Motor neuron (in vitro differentiated cells): Measurements from ENCODE around the gene CHRNA3. TPM values are rescaled to one million over a fixed set of nuclear protein-coding genes. Genes with fewer than 3 reads are reported as not detected.
"Not testable (repeated sequence)": the region's sequence is repeated elsewhere in the genome, so short reads cannot be mapped to it uniquely, and the experiment has no call there.

ENCODE experiments used
- ATAC-seq, 8 experiments: fragments of 200-7000 bp; cut with Tn5 transposase; replicated peaks in 6 of 8; 2 replicates each; pipeline ENCODE4 v1.8.0; 2021; ENCODE audit warnings: mild to moderate bottlenecking in 8 of 8, moderate library complexity in 8 of 8
- H3K27ac ChIP-seq, 2 donors: fragments of 250-450 bp; sonication (Bioruptor Pico); 2 replicates each; pipeline ENCODE4 v1.9.0; 2021; ENCODE audit warnings: antibody characterized with exemption in 2 of 2, mild to moderate bottlenecking in 2 of 2, moderate library complexity in 1 of 2
- H3K4me1 ChIP-seq, 2 donors: fragments of 250-450 bp; sonication (Bioruptor Pico); replicated peaks in 1 of 2; 2 replicates each; pipeline ENCODE4 v1.6.1; 2021; ENCODE audit warnings: antibody characterized with exemption in 2 of 2, mild to moderate bottlenecking in 2 of 2, moderate library complexity in 1 of 2
- H3K4me3 ChIP-seq, 5 donors: fragments of 250-450 bp; sonication (Bioruptor Pico); 2 replicates each; pipeline ENCODE4 v1.9.0; 2021; ENCODE audit warnings: antibody characterized with exemption in 5 of 5, mild to moderate bottlenecking in 5 of 5, moderate library complexity in 4 of 5
- WGBS, 10 experiments: fragments of 450-650 bp; shearing (Covaris generic); methylation state at CpG; one replicate each; pipeline ENCODE4 v1.0.0; 2022; 5-methylcytosine and 5-hydroxymethylcytosine counted together
- in situ Hi-C, 9 experiments: fragments of 400-800 bp; cut with MboI; loops; one replicate each; pipeline ENCODE4 v1.15.0; 2021; ENCODE audit warnings: low sequenced_read_pairs in 9 of 9, low pct_unique_long_range_greater_than_20kb in 2 of 9; ENCODE audit not compliant: unreplicated experiment in 9 of 9
- total RNA-seq, 8 experiments: library from RNA; unstranded; fragments of 300-600 nt; gene quantifications; 2 replicates each; pipeline versions ENCODE4 v1.2.3 to v1.2.4, GENCODE V29; 2022

The CHRNA3 gene
- total RNA-seq, 8 experiments from 2014 or later, result 0.20 to 57.4 (median 11.1) TPM

DNA sequence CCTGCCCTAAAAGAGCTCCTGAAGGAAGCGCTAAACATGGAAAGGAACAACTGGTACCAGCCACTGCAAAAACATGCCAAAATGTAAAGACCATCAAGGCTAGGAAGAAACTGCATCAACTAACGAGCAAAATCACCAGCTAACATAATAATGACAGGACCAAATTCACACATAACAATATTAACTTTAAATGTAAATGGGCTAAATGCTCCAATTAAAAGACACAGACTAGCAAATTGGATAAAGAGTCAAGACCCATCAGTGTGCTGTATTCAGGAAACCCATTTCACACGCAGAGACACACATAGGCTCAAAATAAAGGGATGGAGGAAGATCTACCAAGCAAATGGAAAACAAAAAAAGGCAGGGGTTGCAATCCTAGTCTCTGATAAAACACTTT lies 11.2 kb downstream of the CHRNA3 start:
- no CpG with 5 or more reads among the region's 3 CpGs for WGBS, 10 experiments
- not testable (repeated sequence) for ATAC-seq, H3K27ac ChIP-seq, H3K4me3 ChIP-seq, H3K4me1 ChIP-seq
- in situ Hi-C loops, result loop anchor here in 3 of 9 experiments (25.0 kb wide), 1 partner anchor 103 kb away; no protein-coding TSS in a partner anchor

GRCh38 chr15:78605680-78606079 lies 15.1 kb downstream of the CHRNA3 start:
- Histone ChIP-seq H3K4me3 (no peak overlapping the region), H3K27ac (no peak overlapping the region), H3K4me1 (no peaks in the 10 kb centered on the region)
- in situ Hi-C loops, result loop anchor here in 3 of 9 experiments (25.0 kb wide), 1 partner anchor 107 kb away; no protein-coding TSS in a partner anchor
- 20 to 100% (median 80%) methylated on average over 1 to 2 of the region's 4 CpGs; no CpG with 5 or more reads in 5 of the 10 experiments for WGBS, 10 experiments
- ATAC-seq, result no peak

GRCh38 chr15:78605201-78605600 lies 15.6 kb downstream of the CHRNA3 start:
- no peak overlapping the region for H3K27ac ChIP-seq
- 67 to 100% (median 100%) methylated on average over 1 to 3 of the region's 5 CpGs; no CpG with 5 or more reads in 5 of the 10 experiments for WGBS, 10 experiments
- H3K4me1 ChIP-seq, result no peaks in the 10 kb centered on the region
- no peak for ATAC-seq
- in situ Hi-C loops, result loop anchor here in 3 of 9 experiments (25.0 kb wide), 1 partner anchor 107 kb away; no protein-coding TSS in a partner anchor
- H3K4me3 ChIP-seq, result no peak overlapping the region

DNA sequence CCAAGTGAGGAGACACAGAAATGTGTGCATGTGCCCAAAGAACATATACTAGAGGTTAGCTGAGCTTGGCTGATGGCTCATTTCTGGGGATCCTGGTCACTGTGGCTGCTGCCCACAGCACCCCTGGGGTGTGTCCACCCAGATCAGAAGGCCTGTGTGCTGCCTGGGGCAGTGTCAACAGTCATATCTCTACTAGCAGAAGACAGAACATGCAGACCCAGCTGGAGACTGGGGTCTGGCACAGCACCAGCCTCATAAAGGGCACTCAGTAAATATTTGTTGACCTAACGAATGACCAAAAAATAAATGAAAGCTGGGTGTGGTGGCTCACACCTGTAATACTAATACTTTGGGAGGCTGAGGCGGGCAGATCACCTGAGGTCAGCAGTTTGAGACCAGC lies 16.4 kb downstream of the CHRNA3 start:
- ATAC-seq, result no peak
- H3K4me1 ChIP-seq, result no peaks in the 10 kb centered on the region
- WGBS, 10 experiments, result 20 to 100% (median 100%) methylated on average over 1 to 2 of the region's 2 CpGs; no CpG with 5 or more reads in 7 of the 10 experiments
- no peak overlapping the region for H3K27ac ChIP-seq
- no peak overlapping the region for H3K4me3 ChIP-seq
- in situ Hi-C loops, result loop anchor here in 3 of 9 experiments (25.0 kb wide), 1 partner anchor 108 kb away; no protein-coding TSS in a partner anchor

GRCh38 chr15:78603467-78603866 lies 17.3 kb downstream of the CHRNA3 start:
- in situ Hi-C loops, result loop anchor here in 3 of 9 experiments (25.0 kb wide), 1 partner anchor 109 kb away; no protein-coding TSS in a partner anchor
- ATAC-seq, result no peak

DNA sequence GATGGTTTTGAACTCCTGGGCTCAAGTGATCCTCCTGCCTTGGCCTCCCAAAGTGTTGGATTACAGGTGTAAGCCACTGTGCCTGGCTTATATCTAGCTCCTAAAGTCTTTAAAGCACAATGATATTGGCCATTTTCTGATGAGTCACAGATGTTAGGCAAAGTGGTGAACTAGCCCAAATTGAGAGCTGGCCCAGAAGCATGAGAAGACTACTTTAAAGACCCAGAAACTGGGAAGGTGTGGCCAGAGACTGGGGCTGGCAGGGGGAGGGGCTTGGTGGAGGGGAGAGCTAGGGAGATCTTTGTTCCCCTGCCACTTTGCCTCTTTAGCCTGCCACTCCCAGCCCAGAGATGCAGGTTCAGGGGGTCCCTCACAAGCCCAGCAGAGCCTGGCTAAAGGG lies 21.6 kb downstream of the CHRNA3 start:
- no peak overlapping the region for H3K4me3 ChIP-seq
- no peak for ATAC-seq
- H3K27ac ChIP-seq, result no peak overlapping the region
- H3K4me1 ChIP-seq, result no peaks in the 10 kb centered on the region
- in situ Hi-C loops, result no loop called here

More at GRCh38 chr15:78603467-78603866, 17.3 kb downstream of the CHRNA3 start:
- no peak overlapping the region for H3K4me3 ChIP-seq
- H3K4me1 ChIP-seq, result no peaks in the 10 kb centered on the region
- 20 to 100% (median 80%) methylated on average over 1 to 3 of the region's 3 CpGs; no CpG with 5 or more reads in 3 of the 10 experiments for whole genome bisulfite sequencing, 10 experiments
- no peak overlapping the region for H3K27ac ChIP-seq

- Histone ChIP-seq H3K4me3 (no peak overlapping the region), H3K27ac (no peak overlapping the region), H3K4me1 (no peaks in the 10 kb centered on the region)
- in situ Hi-C loops, result no loop called here
- no peak for ATAC-seq
- WGBS, 10 experiments, result 40 to 100% (median 90%) methylated on average over 1 of the region's 3 CpGs; no CpG with 5 or more reads in 6 of the 10 experiments
Measured at GRCh38 chr15:78598348-78598747, 22.4 kb downstream of the CHRNA3 start.

- in situ Hi-C loops, result no loop called here
- Histone ChIP-seq H3K27ac (no peak overlapping the region), H3K4me3 (no peak overlapping the region), H3K4me1 (no peaks in the 10 kb centered on the region)
- ATAC-seq, result no peak
- 50 to 100% (median 83%) methylated on average over 1 of the region's 1 CpG; no CpG with 5 or more reads in 5 of the 10 experiments for WGBS, 10 experiments
Measured at GRCh38 chr15:78597583-78597982, 23.2 kb downstream of the CHRNA3 start.

DNA sequence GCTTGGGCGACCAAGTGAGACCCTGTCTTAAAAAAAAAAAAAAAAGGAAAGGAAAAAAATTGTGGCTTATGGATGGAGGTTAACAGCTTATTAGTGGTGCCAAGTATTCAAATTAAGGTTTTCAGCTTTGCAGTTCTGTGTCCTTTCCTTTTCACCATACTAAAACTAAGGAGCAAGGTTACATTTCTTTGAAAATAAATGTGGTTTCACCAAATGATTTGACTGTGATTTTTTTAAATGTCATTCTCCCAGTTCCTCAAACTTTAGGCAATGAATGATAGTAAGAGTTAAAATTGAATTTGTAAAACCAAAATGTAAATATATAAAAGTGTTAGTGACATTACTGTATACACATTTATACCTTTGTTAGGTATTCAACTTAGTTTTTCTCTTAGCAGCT lies 45.9 kb downstream of the CHRNA3 start:
- H3K4me1 ChIP-seq, result peaks cover 0 to 3% of the 10 kb centered on the region in 2 donors
- ATAC-seq, result no peak
- WGBS, 10 experiments, result 80 to 100% (median 90%) methylated on average over 1 of the region's 1 CpG; no CpG with 5 or more reads in 5 of the 10 experiments
- in situ Hi-C loops, result no loop called here
- H3K4me3 ChIP-seq, result no peak overlapping the region
- H3K27ac ChIP-seq, result no peak overlapping the region

- Histone ChIP-seq H3K27ac (no peak overlapping the region), H3K4me3 (no peak overlapping the region), H3K4me1 (peaks cover 0 to 10% of the 10 kb centered on the region in 2 donors)
- in situ Hi-C loops, result no loop called here
- WGBS, 10 experiments, result 47 to 100% (median 68%) methylated on average over 1 to 4 of the region's 4 CpGs
- no peak for ATAC-seq
Measured at GRCh38 chr15:78573416-78573815, 47.4 kb downstream of the CHRNA3 start.

GRCh38 chr15:78571382-78571781 lies 49.4 kb downstream of the CHRNA3 start:
- 23 to 100% (median 87%) methylated on average over 2 to 4 of the region's 4 CpGs for WGBS, 10 experiments
- H3K27ac ChIP-seq, result no peak overlapping the region
- ATAC-seq, result no peak
- peaks cover 0 to 18% of the 10 kb centered on the region in 2 donors for H3K4me1 ChIP-seq
- in situ Hi-C loops, result no loop called here
- H3K4me3 ChIP-seq, result no peak overlapping the region

GRCh38 chr15:78570710-78571109 lies 50.1 kb downstream of the CHRNA3 start:
- H3K4me3 ChIP-seq, result no peak overlapping the region
- no peak for ATAC-seq
- no peak overlapping the region for H3K27ac ChIP-seq
- WGBS, 10 experiments, result 40 to 100% (median 70%) methylated on average over 1 to 2 of the region's 2 CpGs; no CpG with 5 or more reads in 2 of the 10 experiments
- H3K4me1 ChIP-seq, result peaks cover 0 to 19% of the 10 kb centered on the region in 2 donors
- in situ Hi-C loops, result no loop called here

DNA sequence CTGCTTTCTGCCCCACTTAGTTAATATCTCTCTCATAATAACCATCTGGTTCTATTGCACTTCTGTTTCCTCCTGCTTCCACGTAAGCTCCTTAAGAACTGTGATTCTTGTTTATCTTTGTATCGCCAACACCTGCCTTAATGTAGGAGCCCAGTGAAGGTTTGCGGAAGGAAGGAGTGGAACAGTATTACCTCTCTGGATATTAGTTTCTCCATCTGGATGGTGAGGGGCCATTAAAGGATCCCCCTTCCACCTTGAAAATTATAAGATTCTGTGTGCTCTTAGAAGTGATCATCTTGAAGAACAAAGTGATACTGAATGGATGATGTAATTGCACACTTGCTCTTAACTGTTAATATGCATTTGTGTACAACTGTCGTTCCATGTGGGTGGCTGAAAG lies 53.3 kb downstream of the CHRNA3 start:
- Histone ChIP-seq H3K4me3 (no peak overlapping the region), H3K27ac (no peak overlapping the region), H3K4me1 (peaks cover 0 to 19% of the 10 kb centered on the region in 2 donors)
- in situ Hi-C loops, result no loop called here
- whole genome bisulfite sequencing, 10 experiments, result 60 to 100% (median 88%) methylated on average over 1 to 4 of the region's 4 CpGs
- no peak for ATAC-seq
